RWPE2 (cell line): ENCODE results near the gene QRFP.
A peak's percentile ranks its signal among the peaks of the same experiment; 100 is the strongest.

ENCODE experiments used
- ATAC-seq: fragments of 200-7000 bp; cut with Tn5 transposase; 3 replicates; pipeline ENCODE4 v1.9.1; 2021; ENCODE audit warnings: low read depth
- DNase-seq: peaks from one replicate; pipeline ENCODE4 v3.0.0-alpha.2; 2020; ENCODE audit warnings: low spot score
- H3K27ac ChIP-seq: fragments of 450-650 bp; 2 replicates; pipeline ENCODE4 v1.5.1; 2017; ENCODE audit warnings: mild to moderate bottlenecking; ENCODE audit not compliant: poor library complexity, severe bottlenecking
- H3K27me3 ChIP-seq: fragments of 250-450 bp; sonication (Bioruptor Pico); 2 replicates; pipeline ENCODE4 v1.5.1; 2021; ENCODE audit warnings: mild to moderate bottlenecking, moderate library complexity; ENCODE audit not compliant: insufficient read depth, poor library complexity, severe bottlenecking
- H3K36me3 ChIP-seq: fragments of 250-450 bp; sonication (Bioruptor Pico); 2 replicates; pipeline ENCODE4 v1.5.1; 2020; ENCODE audit warnings: low read depth, mild to moderate bottlenecking, moderate library complexity
- H3K4me1 ChIP-seq: fragments of 250-450 bp; sonication (Bioruptor Pico); 2 replicates; pipeline ENCODE4 v1.5.1; 2021; ENCODE audit warnings: mild to moderate bottlenecking, moderate library complexity; ENCODE audit not compliant: insufficient read depth, poor library complexity, severe bottlenecking
- H3K4me3 ChIP-seq: fragments of 250-450 bp; sonication (Bioruptor Pico); 2 replicates; pipeline ENCODE4 v1.5.1; 2021; ENCODE audit warnings: mild to moderate bottlenecking, moderate library complexity; ENCODE audit not compliant: severe bottlenecking
- H3K9me3 ChIP-seq: fragments of 250-450 bp; sonication (Bioruptor Pico); 2 replicates; pipeline ENCODE4 v1.5.1; 2021; ENCODE audit warnings: mild to moderate bottlenecking, moderate library complexity; ENCODE audit not compliant: severe bottlenecking
- CTCF ChIP-seq: fragments of 450-650 bp; IDR thresholded peaks from one replicate; pipeline ENCODE4 v1.5.1; 2017; ENCODE audit warnings: mild to moderate bottlenecking, moderate library complexity; ENCODE audit not compliant: poor library complexity, severe bottlenecking

QRFP gene

GRCh38 chr9:130896233-130897014 is at the start of gene QRFP:
Gene QRFP (minus strand): TSS chr9:130896812. CDS start chr9:130893838, 2,974 bp downstream.
- Histone ChIP-seq H3K27me3 (no peaks in the 10 kb centered on the region), H3K36me3 (peaks cover 5% of the 10 kb centered on the region; the same call in 1 of the 2 replicates), H3K4me3 (no peak within 1 kb of the TSS), H3K27ac (no peak within 1 kb of the TSS), H3K9me3 (peaks cover 18% of the 10 kb centered on the region), H3K4me1 (no peaks in the 10 kb centered on the region)
- no peak for DNase-seq
- peak; percentile 27; the same call in 1 of the 3 replicates for ATAC-seq
- TF ChIP-seq CTCF: peak; percentile 38

- Histone ChIP-seq H3K27ac (no peak overlapping the region), H3K27me3 (no peaks in the 10 kb centered on the region), H3K9me3 (peaks cover 11% of the 10 kb centered on the region), H3K36me3 (no peaks in the 10 kb centered on the region), H3K4me3 (no peak overlapping the region), H3K4me1 (peaks cover 27% of the 10 kb centered on the region)
- DNase-seq (no peak), ATAC-seq (no peak)
- no peak for TF ChIP-seq CTCF
Measured at GRCh38 chr9:130945173-130945572, 48.6 kb upstream of the QRFP start.

- Histone ChIP-seq H3K9me3 (peaks cover 7% of the 10 kb centered on the region), H3K27me3 (no peaks in the 10 kb centered on the region), H3K36me3 (no peaks in the 10 kb centered on the region), H3K4me1 (peaks cover 27% of the 10 kb centered on the region), H3K27ac (no peak overlapping the region), H3K4me3 (no peak overlapping the region)
- no peak for DNase-seq
- ATAC-seq: no peak
- TF ChIP-seq CTCF: no peak
Measured at GRCh38 chr9:130944510-130945058, 48.0 kb upstream of the QRFP start.

GRCh38 chr9:130943777-130944176 is 47.2 kb upstream of the QRFP start:
- no peak overlapping the region for H3K4me3 ChIP-seq
- H3K27me3 ChIP-seq: no peaks in the 10 kb centered on the region
- H3K36me3 ChIP-seq: no peaks in the 10 kb centered on the region
- no peak for DNase-seq
- peaks cover 25% of the 10 kb centered on the region for H3K4me1 ChIP-seq
- H3K27ac ChIP-seq: no peak overlapping the region
- peaks cover 5% of the 10 kb centered on the region for H3K9me3 ChIP-seq
- no peak for TF ChIP-seq CTCF
- ATAC-seq: no peak

GRCh38 chr9:130943221-130943620 is 46.6 kb upstream of the QRFP start:
- H3K27ac ChIP-seq: no peak overlapping the region
- peaks cover 5% of the 10 kb centered on the region for H3K9me3 ChIP-seq
- ATAC-seq (no peak), DNase-seq (no peak)
- no peak for TF ChIP-seq CTCF
- no peaks in the 10 kb centered on the region for H3K27me3 ChIP-seq
- no peaks in the 10 kb centered on the region for H3K36me3 ChIP-seq
- peaks cover 19% of the 10 kb centered on the region for H3K4me1 ChIP-seq
- no peak overlapping the region for H3K4me3 ChIP-seq
